HG03175 (cell line): ENCODE results near the gene CTDP1.
"Not testable (repeated sequence)": the region's sequence is repeated elsewhere in the genome, so short reads cannot be mapped to it uniquely, and the experiment has no call there.

Experiments
- ATAC-seq: cut with Tn5 transposase; IDR thresholded peaks from one replicate; pipeline ENCODE4 v1.9.1; 2021; ENCODE audit warnings: mild to moderate bottlenecking, moderate library complexity; ENCODE audit not compliant: unreplicated experiment

The CTDP1 gene

GRCh38 chr18:79718878-79719477 lies 39.4 kb downstream of the CTDP1 start:
- no peak for ATAC-seq

DNA sequence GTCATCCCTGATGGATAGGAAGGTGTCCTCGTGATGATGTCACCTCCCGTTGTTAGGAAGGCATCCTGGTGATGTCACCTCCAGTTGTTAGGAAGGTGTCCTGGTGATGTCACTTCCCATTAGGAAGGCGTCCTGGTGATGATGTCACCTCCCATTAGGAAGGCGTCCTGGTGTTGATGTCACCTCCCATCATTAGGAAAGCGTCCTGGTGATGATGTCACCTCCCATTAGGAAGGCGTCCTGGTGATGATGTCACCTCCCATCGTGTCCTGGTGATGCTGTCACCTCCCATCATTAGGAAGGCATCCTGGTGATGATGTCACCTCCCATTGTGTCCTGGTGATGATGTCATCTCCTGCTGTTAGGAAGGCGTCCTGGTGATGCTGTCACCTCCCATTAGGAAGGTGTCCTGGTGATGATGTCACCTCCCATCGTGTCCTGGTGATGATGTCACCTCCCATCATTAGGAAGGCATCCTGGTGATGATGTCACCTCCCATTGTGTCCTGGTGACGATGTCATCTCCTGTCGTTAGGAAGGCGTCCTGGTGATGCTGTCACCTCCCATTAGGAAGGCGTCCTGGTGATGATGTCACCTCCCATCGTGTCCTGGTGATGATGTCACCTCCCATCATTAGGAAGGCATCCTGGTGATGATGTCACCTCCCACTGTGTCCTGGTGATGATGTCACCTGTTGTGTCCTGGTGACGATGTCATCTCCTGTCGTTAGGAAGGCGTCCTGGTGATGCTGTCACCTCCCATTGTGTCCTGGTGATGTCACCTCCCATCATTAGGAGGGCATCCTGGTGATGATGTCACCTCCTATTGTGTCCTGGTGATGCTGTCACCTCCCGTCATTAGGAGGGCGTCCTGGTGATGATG lies 40.1 kb downstream of the CTDP1 start:
- ATAC-seq, result not testable (repeated sequence)

DNA sequence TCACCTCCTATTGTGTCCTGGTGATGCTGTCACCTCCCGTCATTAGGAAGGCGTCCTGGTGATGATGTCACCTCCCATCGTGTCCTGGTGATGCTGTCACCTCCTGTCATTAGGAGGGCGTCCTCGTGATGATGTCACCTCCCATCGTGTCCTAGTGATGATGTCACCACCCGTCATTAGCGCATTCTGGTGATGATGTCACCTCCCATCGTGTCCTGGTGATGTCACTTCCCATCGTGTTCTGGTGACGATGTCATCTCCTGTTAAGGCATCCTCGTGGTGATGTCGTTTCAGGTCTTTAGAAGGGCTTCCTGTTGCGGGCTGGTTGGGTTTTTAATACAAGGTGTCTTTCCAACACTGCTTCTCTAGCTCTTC lies 40.7 kb downstream of the CTDP1 start:
- no peak for ATAC-seq

DNA sequence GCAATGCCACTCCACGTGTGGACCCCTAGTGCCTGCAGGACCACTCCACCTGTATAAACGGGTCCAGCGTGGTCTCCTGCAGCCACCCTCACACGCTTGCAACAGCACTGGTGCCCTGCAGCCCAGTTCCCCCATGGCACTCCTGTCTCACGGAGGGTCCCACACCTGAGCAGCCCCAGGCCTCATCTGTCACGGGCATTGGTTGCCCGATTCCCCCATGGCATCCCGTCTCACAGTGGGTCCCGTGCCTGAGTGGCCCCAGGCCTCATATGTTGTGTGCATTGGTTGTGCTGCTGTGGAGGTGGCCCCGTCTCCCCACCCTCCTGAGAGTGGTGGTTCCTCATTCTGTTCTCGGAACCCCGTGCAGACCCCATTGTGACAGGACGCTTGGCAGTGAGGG lies 43.4 kb downstream of the CTDP1 start:
- ATAC-seq, result no peak

- ATAC-seq, result no peak
These were observed 44.0 kb downstream of the CTDP1 start for GRCh38 chr18:79723628-79724027.

GRCh38 chr18:79724299-79725080 lies 44.9 kb downstream of the CTDP1 start:
- no peak for ATAC-seq

DNA sequence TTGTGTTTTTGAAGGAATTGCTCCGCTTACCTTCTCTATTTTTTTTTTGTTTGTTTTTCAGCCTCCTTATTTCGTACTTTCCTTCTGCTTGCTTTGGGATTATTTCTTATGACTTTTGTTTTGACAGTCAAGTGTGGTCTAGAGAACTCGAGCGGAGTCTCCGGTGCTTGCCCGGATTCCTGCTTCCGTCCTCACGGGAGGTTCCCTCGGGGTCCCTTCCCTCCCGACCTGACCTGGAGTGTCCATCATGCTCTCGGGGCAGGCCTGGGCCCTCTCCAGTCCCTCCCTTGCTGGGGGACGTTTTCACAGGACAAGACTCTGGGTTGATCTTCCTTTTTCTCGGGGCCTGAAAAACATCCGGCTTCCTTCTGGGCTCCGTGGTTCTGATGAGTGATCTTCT lies 45.9 kb downstream of the CTDP1 start:
- no peak for ATAC-seq

DNA sequence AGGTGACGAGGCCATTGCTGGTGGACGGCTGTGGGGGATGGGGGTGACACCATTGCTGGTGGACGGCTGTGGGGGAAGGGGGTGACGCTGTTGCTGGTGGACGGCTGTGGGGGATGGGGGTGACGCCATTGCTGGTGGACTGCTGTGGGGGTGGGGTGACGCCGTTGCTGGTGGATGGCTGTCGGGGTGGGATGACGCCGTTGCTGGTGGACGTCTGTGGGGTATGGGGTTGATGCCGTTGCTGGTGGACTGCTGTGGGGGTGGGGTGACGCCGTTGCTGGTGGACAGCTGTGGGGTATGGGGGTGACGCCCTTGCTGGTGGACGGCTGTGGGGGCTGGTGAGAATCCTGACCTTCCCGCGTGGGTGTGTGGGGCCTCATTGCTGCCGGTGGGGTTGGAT lies 47.1 kb downstream of the CTDP1 start:
- ATAC-seq, result no peak

- no peak for ATAC-seq
These were observed 47.6 kb downstream of the CTDP1 start for GRCh38 chr18:79727211-79727610.

GRCh38 chr18:79728931-79729586 lies 49.5 kb downstream of the CTDP1 start:
- no peak for ATAC-seq

- no peak for ATAC-seq
These were observed 50.0 kb downstream of the CTDP1 start for GRCh38 chr18:79729611-79730010.

DNA sequence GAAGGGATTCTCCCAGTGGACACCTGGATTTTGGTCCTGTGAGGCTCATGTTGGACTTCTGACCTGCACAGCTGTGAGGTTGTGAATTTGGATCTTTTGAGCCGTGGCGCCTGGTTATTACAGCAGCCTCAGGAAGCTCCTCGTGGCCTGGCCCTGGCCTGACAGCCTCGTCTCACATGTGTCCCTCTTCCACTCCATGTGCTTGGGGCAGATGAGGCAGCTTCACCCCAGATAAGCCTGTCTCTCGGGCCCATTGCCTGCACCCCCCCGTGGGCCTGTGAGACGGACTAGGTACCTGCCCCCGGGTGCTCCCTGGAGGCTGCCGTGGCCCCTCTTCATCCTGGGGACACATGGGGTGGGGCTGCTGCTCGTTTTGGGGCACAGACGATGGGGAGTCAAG lies 51.2 kb downstream of the CTDP1 start:
- ATAC-seq, result no peak

GRCh38 chr18:79731881-79732720 lies 52.5 kb downstream of the CTDP1 start:
- ATAC-seq, result not testable (repeated sequence)

DNA sequence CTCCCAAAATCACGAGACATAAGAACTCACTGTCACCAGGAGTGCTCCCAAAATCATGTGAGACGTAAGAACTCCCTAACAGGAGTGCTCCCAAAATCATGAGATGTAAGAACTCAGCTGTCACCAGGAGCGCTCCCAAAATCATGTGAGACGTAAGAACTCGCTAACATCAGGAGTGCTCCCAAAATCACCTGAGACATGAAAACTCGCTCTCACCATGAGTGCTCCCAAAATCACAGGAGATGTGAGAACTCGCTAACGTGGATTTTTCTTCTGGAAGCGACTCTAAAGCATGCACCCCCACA lies 53.1 kb downstream of the CTDP1 start:
- no peak for ATAC-seq

GRCh38 chr18:79733135-79733701 lies 53.6 kb downstream of the CTDP1 start:
- ATAC-seq, result no peak

DNA sequence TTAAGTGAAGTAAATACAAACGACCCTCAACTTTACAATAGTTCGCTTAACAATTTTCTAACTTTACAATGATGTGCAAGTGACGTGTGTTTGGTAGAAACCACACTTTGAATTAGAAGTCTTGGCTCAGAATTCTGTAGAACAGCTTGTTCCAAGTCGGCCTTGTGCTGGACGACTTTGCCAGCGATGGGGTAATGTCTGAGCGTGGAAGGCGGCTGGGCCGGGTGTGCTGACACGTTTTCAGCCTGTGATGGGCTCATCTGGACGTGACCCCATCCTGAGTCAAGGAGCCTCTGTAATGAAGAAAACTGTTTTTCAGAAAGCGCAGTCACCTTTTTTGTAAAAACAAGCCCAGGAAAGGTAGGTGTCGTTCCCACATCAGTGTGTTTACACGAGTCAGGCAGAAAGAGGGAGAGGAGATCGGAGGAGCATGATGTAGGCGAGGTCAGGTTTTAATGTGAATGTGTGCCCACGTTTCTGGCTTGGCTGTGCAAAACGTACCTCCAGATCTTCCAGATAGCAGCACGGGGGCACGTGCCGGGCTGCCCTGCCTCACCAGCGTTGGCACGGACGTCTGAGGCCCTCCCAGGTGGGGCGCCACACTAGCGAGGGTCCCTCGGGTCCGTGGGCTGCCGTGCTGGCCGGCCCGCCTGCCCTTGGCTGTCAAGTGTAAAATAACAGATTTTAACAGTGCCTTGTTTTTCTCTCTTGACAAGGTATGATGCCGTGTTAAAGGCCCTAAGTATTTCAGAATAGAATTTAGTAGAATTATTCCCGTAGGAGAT lies 54.6 kb downstream of the CTDP1 start:
- ATAC-seq, result no peak

DNA sequence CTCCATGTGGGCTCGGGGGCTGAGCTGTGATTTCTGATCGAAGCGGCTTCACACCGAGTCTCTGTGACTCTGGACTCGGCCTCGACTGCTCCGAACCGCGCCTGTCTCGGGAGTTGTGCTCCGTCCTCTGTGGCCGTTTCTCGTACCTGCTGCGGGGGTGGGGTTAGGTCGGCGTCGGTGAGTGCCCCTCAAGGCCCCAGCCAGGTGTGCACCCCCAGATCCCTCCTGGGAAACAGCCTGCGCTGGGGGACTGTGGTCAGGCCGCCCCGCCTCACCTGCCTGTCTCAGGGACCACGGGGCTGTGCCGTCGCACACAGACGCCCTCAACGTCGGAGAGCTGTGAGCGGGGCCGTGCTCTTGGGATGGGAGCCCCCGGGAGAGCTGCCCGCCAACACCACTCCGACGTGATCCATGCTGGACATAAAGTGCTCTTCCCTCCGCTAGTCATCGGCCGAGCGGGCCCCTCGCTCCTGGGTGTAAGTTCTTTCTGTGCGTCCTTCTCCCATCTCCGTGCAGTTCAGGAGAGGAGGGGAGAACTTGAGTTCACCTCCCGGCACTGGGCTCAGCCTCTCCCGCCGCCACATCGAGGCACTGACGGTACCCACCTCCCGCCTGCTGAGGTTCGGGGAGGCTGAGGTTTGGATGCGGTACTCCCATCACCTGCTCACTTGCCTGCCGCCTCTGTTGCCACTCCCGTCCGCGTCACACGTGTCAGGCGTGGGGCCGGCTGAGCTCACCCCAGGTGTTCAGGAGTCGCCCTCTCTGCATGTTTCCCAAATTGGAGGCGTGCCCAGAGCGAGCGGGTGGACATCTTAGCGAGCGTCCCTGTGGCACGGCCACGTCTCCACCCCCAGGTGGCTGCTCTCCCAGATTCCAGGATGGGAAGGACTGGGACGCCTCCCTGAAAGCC lies 55.7 kb downstream of the CTDP1 start:
- ATAC-seq, result no peak

DNA sequence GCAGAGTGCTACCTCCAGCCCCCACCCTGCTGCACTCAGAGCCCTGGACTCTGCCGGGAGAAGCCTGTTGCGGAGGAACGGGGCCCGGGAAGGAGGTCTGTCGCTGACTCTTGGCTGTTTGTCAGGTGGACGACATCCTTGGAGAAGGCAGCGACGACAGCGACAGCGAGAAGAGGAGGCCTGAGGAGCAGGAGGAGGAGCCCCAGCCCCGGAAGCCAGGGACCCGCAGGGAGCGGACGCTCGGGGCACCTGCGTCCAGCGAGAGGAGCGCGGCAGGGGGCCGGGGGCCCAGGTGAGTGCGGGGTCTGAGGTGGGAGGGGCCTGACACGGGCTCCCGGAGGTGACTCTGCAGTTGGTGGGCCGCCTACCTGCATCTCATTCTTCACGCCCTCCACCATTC lies 56.6 kb downstream of the CTDP1 start:
- ATAC-seq, result no peak
